Activated B cell treated with CpG ODN at 0.5 μM for 24 hours (primary cell): ENCODE measurements around the gene PTCH1. TPM values are rescaled to one million over a fixed set of nuclear protein-coding genes. Genes with fewer than 3 reads are reported as not detected.
A peak's percentile ranks its signal among the peaks of the same experiment; 100 is the strongest.

Source experiments
- ATAC-seq: fragments of 200-7000 bp; cut with Tn5 transposase; one replicate; pipeline ENCODE4 v1.10.0; 2021; ENCODE audit warnings: low read depth, mild to moderate bottlenecking, moderate library complexity
- CTCF ChIA-PET: fragments of 350-600 bp; sonication (Branson Sonifier 250); formaldehyde crosslinking; loops from one replicate; lab custom pipeline; 2021; ENCODE audit warnings: antibody characterized with exemption; lab: Charles Lee
- POLR2A ChIA-PET: fragments of 350-600 bp; sonication (Branson Sonifier 250); formaldehyde crosslinking; loops from one replicate; lab custom pipeline; 2021; ENCODE audit warnings: antibody characterized with exemption; lab: Charles Lee
- DNase-seq: peaks from one replicate; pipeline ENCODE4 v3.0.0; 2022
- H3K27ac Mint-ChIP-seq: one replicate; pipeline ENCODE4 v1.8.0; 2020; ENCODE audit warnings: mixed read lengths
- H3K27me3 Mint-ChIP-seq: one replicate; pipeline ENCODE4 v1.8.0; 2021; ENCODE audit warnings: mixed read lengths
- H3K36me3 Mint-ChIP-seq: one replicate; pipeline ENCODE4 v1.8.0; 2021; ENCODE audit warnings: low read depth, mixed read lengths
- H3K4me1 Mint-ChIP-seq: one replicate; pipeline ENCODE4 v1.8.0; 2021; ENCODE audit warnings: mixed read lengths
- H3K4me3 Mint-ChIP-seq: one replicate; pipeline ENCODE4 v1.8.0; 2020; ENCODE audit warnings: mild to moderate bottlenecking, mixed read lengths
- H3K9me3 Mint-ChIP-seq: one replicate; pipeline ENCODE4 v1.8.0; 2020; ENCODE audit warnings: mixed read lengths
- intact Hi-C: fragments of 100-400 bp; cut with micrococcal nuclease; formaldehyde crosslinking; loops from one replicate; pipeline ENCODE4 v1.15.1; 2024
- total RNA-seq: library from RNA; stranded (reverse); gene quantifications from 2 replicates; pipeline ENCODE4 v1.2.3, GENCODE V29; 2022
- TF ChIP-seq, protein P1 (sequence below): fragments of 200-600 bp; IDR thresholded peaks from one replicate; pipeline ENCODE4 v1.8.0; 2022; ENCODE audit warnings: antibody characterized with exemption, mild to moderate bottlenecking

Gene PTCH1
- total RNA-seq, 1 donor from 2014 or later = 8.6 TPM

DNA sequence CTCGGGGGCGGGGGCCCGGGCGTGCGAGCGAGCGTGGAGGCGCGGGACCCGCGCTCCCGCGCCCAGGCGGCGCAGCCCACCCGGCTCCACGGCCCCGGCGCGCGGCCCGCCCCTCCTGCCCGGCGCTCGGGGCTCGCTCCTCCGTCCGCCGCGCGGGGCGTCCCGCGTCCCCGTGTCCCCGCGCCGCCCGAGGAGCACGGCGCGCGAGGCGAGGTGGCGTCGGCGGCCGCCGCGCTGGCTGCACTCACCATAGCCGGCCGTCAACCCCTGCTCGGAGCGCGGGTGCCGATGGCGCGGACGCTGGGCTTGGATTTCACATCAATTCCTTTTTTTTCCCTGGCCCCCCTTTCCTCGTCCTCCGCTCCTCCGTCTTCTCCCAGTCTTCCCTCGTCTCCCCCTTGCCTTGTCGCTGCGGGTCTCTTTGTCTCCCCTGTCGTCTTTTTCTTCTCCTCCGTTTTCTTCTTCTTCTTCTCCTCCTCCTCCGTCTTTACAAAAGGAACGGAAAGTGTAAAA is 494 bp downstream of the PTCH1 start:
- H3K9me3 Mint-ChIP-seq = peaks cover 3% of the 10 kb centered on the region
- peak overlapping the region; percentile 89 for H3K4me3 Mint-ChIP-seq
- ChIA-PET POLR2A (interaction anchor here (0.8 to 1.9 kb wide), 2 partner anchors 10 to 53 kb away, joined by 3 to 5 read pairs; no protein-coding TSS in a partner anchor), CTCF (no interaction called here)
- peaks cover 23% of the 10 kb centered on the region for H3K4me1 Mint-ChIP-seq
- H3K36me3 Mint-ChIP-seq = no peaks in the 10 kb centered on the region
- intact Hi-C loops = loop anchor here (5.0 to 10.0 kb wide), 2 partner anchors 509 to 701 kb away; no protein-coding TSS in a partner anchor
- TF ChIP-seq, protein P1, sequence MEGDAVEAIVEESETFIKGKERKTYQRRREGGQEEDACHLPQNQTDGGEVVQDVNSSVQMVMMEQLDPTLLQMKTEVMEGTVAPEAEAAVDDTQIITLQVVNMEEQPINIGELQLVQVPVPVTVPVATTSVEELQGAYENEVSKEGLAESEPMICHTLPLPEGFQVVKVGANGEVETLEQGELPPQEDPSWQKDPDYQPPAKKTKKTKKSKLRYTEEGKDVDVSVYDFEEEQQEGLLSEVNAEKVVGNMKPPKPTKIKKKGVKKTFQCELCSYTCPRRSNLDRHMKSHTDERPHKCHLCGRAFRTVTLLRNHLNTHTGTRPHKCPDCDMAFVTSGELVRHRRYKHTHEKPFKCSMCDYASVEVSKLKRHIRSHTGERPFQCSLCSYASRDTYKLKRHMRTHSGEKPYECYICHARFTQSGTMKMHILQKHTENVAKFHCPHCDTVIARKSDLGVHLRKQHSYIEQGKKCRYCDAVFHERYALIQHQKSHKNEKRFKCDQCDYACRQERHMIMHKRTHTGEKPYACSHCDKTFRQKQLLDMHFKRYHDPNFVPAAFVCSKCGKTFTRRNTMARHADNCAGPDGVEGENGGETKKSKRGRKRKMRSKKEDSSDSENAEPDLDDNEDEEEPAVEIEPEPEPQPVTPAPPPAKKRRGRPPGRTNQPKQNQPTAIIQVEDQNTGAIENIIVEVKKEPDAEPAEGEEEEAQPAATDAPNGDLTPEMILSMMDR = no peak
- H3K27me3 Mint-ChIP-seq = peaks cover 46% of the 10 kb centered on the region
- ATAC-seq (peak; percentile 29), DNase-seq (no peak)
- H3K27ac Mint-ChIP-seq = peak overlapping the region; percentile 62

GRCh38 chr9:95515272-95516113 is 1.3 kb downstream of the PTCH1 start:
- Mint-ChIP-seq H3K36me3 (peaks cover under 1% of the 10 kb centered on the region), H3K27ac (no peak overlapping the region), H3K27me3 (peaks cover 40% of the 10 kb centered on the region), H3K9me3 (peaks cover 3% of the 10 kb centered on the region), H3K4me1 (peaks cover 24% of the 10 kb centered on the region), H3K4me3 (peak overlapping the region; percentile 11)
- POLR2A ChIA-PET = interaction anchor here (1.9 kb wide), 1 partner anchor 9 kb away, joined by 5 read pairs; no protein-coding TSS in a partner anchor
- DNase-seq (no peak), ATAC-seq (no peak)
- TF ChIP-seq, protein P1 = no peak
- CTCF ChIA-PET = no interaction called here
- intact Hi-C loops = loop anchor here (5.0 to 10.0 kb wide), 2 partner anchors 509 to 702 kb away; no protein-coding TSS in a partner anchor

GRCh38 chr9:95514342-95514741 is 2.4 kb downstream of the PTCH1 start:
- ATAC-seq (no peak), DNase-seq (no peak)
- intact Hi-C loops = loop anchor here (10.0 kb wide), 1 partner anchor 510 kb away; no protein-coding TSS in a partner anchor
- Mint-ChIP-seq H3K36me3 (peaks cover 2% of the 10 kb centered on the region), H3K4me1 (peaks cover 35% of the 10 kb centered on the region), H3K9me3 (no peaks in the 10 kb centered on the region), H3K4me3 (no peak overlapping the region), H3K27me3 (peaks cover 47% of the 10 kb centered on the region), H3K27ac (no peak overlapping the region)
- TF ChIP-seq, protein P1 = no peak
- POLR2A ChIA-PET = no interaction called here
- CTCF ChIA-PET = no interaction called here

DNA sequence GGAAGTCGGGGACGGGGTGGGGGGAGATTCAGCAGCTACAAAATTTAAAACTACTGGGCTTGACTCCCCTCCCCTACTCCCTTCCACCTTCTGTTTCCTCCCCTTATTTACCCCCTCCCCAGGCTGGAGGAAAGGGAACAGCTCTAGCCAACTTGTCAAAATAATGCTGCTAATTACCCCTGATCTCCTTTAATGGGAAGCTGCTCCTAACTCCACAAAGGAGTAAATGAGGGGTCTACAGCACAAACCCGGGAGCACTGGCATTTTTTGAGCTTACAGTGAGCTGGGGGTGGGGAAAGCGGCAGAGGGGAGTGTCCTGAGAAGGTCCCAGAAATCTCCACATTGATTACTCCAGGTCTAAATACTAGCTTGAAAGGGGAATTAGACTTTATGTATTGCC is 3.1 kb downstream of the PTCH1 start:
- ATAC-seq (no peak), DNase-seq (no peak)
- Mint-ChIP-seq H3K4me3 (no peak overlapping the region), H3K27me3 (peaks cover 49% of the 10 kb centered on the region), H3K4me1 (peaks cover 40% of the 10 kb centered on the region), H3K36me3 (peaks cover 2% of the 10 kb centered on the region), H3K9me3 (no peaks in the 10 kb centered on the region), H3K27ac (no peak overlapping the region)
- intact Hi-C loops = loop anchor here (10.0 kb wide), 1 partner anchor 511 kb away; no protein-coding TSS in a partner anchor
- POLR2A ChIA-PET = no interaction called here
- TF ChIP-seq, protein P1 = no peak
- CTCF ChIA-PET = no interaction called here

DNA sequence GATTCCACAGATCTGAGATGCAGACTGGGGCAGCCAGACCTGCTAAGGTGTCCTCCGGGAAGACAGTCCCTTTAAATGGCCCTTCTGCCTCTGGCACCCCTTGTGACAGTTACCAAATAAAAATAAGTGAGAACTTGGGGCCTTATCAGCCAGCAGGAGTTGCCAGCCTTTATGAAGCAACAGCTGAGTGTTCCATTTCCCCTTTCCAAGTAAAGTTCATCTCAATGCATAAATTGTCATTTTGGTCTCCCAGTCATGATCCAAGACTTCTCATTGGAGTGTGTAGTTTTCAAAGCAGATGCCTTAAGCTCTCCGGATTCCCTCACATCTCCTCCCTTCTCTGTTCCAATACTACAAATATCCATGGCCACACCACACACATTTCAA is 4.1 kb downstream of the PTCH1 start:
- peak overlapping the region; percentile 12 for H3K4me3 Mint-ChIP-seq
- DNase-seq = no peak
- no peaks in the 10 kb centered on the region for H3K9me3 Mint-ChIP-seq
- no peak for ATAC-seq
- POLR2A ChIA-PET = no interaction called here
- H3K27ac Mint-ChIP-seq = no peak overlapping the region
- intact Hi-C loops = loop anchor here (10.0 kb wide), 1 partner anchor 512 kb away; no protein-coding TSS in a partner anchor
- peaks cover 4% of the 10 kb centered on the region for H3K36me3 Mint-ChIP-seq
- peaks cover 49% of the 10 kb centered on the region for H3K27me3 Mint-ChIP-seq
- CTCF ChIA-PET = no interaction called here
- TF ChIP-seq, protein P1 = no peak
- peaks cover 43% of the 10 kb centered on the region for H3K4me1 Mint-ChIP-seq
